ENCODE measurements around the gene EGLN2. TPM values are rescaled to one million over a fixed set of nuclear protein-coding genes. Genes with fewer than 3 reads are reported as not detected.
A peak's percentile ranks its signal among the peaks of the same experiment; 100 is the strongest.

The EGLN2 gene
- total and polyA plus RNA-seq, 9 of the 15 experiments (the other 6 are each of a cell fraction or from before 2014, with no cell fraction given) = 9.6 to 114 (median 71.0) TPM

GRCh38 chr19:40800997-40801377 lies 2.0 kb downstream of the EGLN2 start (continued):
- no peak for TF ChIP-seq ZFP30 (CRISPR knock-in tag; IDR thresholded peaks at IDR 0.05; ENCODE audit: borderline replicate concordance)
- no peak for TF ChIP-seq HLTF (IDR thresholded peaks at IDR 0.05)
- TF ChIP-seq BCLAF1 (IDR thresholded peaks at IDR 0.05; ENCODE audit: borderline replicate concordance in 1 of 2, control insufficient read depth in 1 of 2, low read depth in 2 of 2, low read length in 1 of 2) = no peak
- TF ChIP-seq THRB (CRISPR knock-in tag; conservative IDR thresholded peaks at IDR 0.05) = no peak
- TF ChIP-seq ZNF354B (CRISPR knock-in tag; IDR thresholded peaks at IDR 0.05) = no peak
- no peak for TF ChIP-seq ZBTB7A (IDR thresholded peaks at IDR 0.05; ENCODE audit: borderline replicate concordance, control insufficient read depth, low read depth, low read length)
- no peak for TF ChIP-seq DMBX1 (CRISPR knock-in tag; IDR thresholded peaks at IDR 0.05; ENCODE audit: borderline replicate concordance)
- peak; percentile 89 for TF ChIP-seq ZBTB33 (CRISPR knock-in tag; IDR thresholded peaks at IDR 0.05)
- no peak for TF ChIP-seq ZNF77 (CRISPR knock-in tag; IDR thresholded peaks at IDR 0.05)

Data from K562 (cell line).